Heart left ventricle (tissue), 16 donors: ENCODE measurements around the gene CACNG8. TPM values are rescaled to one million over a fixed set of nuclear protein-coding genes. Genes with fewer than 3 reads are reported as not detected.

Experiments
- ATAC-seq, 4 donors: fragments of 200-7000 bp; cut with Tn5 transposase; one replicate each; pipeline ENCODE4 v1.9.1; 2020 to 2022; ENCODE audit warnings: moderate library complexity in 4 of 4, mild to moderate bottlenecking in 3 of 4, moderate number of reproducible peaks in 1 of 4
- DNase-seq, 5 donors: peaks; one replicate each; pipeline ENCODE4 v3.0.0-alpha.2; 2020
- H3K27ac ChIP-seq, 12 donors: fragments of 200-600 bp; sonication (generic) in 4 of 12; one replicate each; pipeline versions ENCODE4 v1.5.0 to v1.8.0; 2016 to 2022; ENCODE audit warnings: mild to moderate bottlenecking in 2 of 12
- H3K27me3 ChIP-seq, 9 donors: fragments of 200-600 bp; sonication (generic) in 2 of 9; one replicate each; pipeline versions ENCODE4 v1.5.1 to v1.8.0; 2016 to 2022; ENCODE audit warnings: mild to moderate bottlenecking in 3 of 9
- H3K36me3 ChIP-seq, 9 donors: fragments of 200-600 bp; sonication (generic) in 2 of 9; one replicate each; pipeline versions ENCODE4 v1.5.0 to v1.8.0; 2018 to 2022; ENCODE audit warnings: mild to moderate bottlenecking in 2 of 9
- H3K4me1 ChIP-seq, 12 donors: fragments of 200-600 bp; sonication (generic) in 4 of 12; one replicate each; pipeline versions ENCODE4 v1.5.0 to v1.8.0; 2016 to 2022; ENCODE audit warnings: mild to moderate bottlenecking in 3 of 12
- H3K4me3 ChIP-seq, 12 donors: fragments of 200-600 bp; sonication (generic) in 4 of 12; one replicate each; pipeline versions ENCODE4 v1.5.0 to v1.8.0; 2017 to 2022; ENCODE audit warnings: mild to moderate bottlenecking in 9 of 12, moderate library complexity in 4 of 12
- H3K9me3 ChIP-seq, 12 donors: fragments of 200-600 bp; sonication (generic) in 4 of 12; one replicate each; pipeline versions ENCODE4 v1.5.0 to v1.8.0; 2016 to 2022; ENCODE audit warnings: mild to moderate bottlenecking in 1 of 12
- POLR2A ChIP-seq, 2 donors: fragments of 450-650 bp; IDR thresholded peaks; one replicate each; pipeline ENCODE4 v1.6.1; 2017; ENCODE audit warnings: antibody characterized with exemption in 2 of 2, mild to moderate bottlenecking in 2 of 2, moderate library complexity in 2 of 2
- WGBS, 4 donors: extraction: QIAGEN DNeasy Blood & Tissue Kit in 2 of 4; methylation state at CpG; one replicate each; pipeline versions ENCODE4 v1.1.5 to v1.1.7; 2013 to 2018; 5-methylcytosine and 5-hydroxymethylcytosine counted together
- intact Hi-C, 10 donors: fragments of 100-400 bp; cut with DNase I; formaldehyde crosslinking; loops; one replicate each; pipeline versions ENCODE4 v1.11.1 to v1.14.2; 2022
- polyA plus RNA-seq, 2 donors: library from polyadenylated mRNA; stranded (reverse); fragments of 200-250 nt; gene quantifications; one replicate each; pipeline ENCODE4 v1.2.3, GENCODE V29; 2013
- total RNA-seq, 9 donors: library from RNA; depleted of rRNA in 2 of 9; stranded (reverse); fragments of >200 nt in 2 of 9; fragmentation: NEBNext Ultra II Directional in 3 of 9; extraction: Animal tissue kit (Norgen Biotek cat#: 25700) in 3 of 9; gene quantifications; one replicate each; pipeline versions ENCODE4 v1.1.0 to v1.2.4, GENCODE V29; 2016 to 2023
- TF ChIP-seq, protein P1 (sequence below), 12 donors: fragments of 200-600 bp; sonication (generic) in 4 of 12; IDR thresholded peaks; one replicate each; pipeline versions ENCODE4 v1.5.0 to v1.8.0; 2018 to 2022; ENCODE audit warnings: antibody characterized with exemption in 12 of 12, mild to moderate bottlenecking in 5 of 12
- donor health status: ischemic (EF 13 %, LVEDD 7.1; RV severe dilation, severe dysfunction).
- donor health status: healthy with polysubstance abuse.
- donor health status: DM: no; HTN: yes; CAD: no.
- donor health status: DM: no; HTN: no; CAD: no.
- donor health status: ischemic (EF 25% LVEDD 6.9; RV normal size, moderate dysfunction).
- donor health status: ischemic (EF 25% LVEDD 5.7; RV mildly dilated, moderate dysfunction).
- donor health status: healthy.
- donor health status: DM: yes; HTN: yes; CAD: no.
- donor health status: ischemic (EF 35%, LVEDD 5.7; RV mildly dilated, moderate dysfunction).
- donor health status: nonischemic (EF 11% LVEDD 7.7; RV severe dilation, severe dysfunction).
- donor health status: DM: yes; HTN: yes; CAD: no.
- donor health status: PGD.
- donor health status: ischemic (EF 29% LVEDD 5.4; RV normal size, mild dysfunction).
- donor health status: nonischemic (EF 23%, LVEDD 6.1; RV moderate dilation, normal function).

Gene CACNG8
- total and polyA plus RNA-seq, 11 donors = 0.02 to 0.22 (median 0.10) TPM; not detected in 4

DNA sequence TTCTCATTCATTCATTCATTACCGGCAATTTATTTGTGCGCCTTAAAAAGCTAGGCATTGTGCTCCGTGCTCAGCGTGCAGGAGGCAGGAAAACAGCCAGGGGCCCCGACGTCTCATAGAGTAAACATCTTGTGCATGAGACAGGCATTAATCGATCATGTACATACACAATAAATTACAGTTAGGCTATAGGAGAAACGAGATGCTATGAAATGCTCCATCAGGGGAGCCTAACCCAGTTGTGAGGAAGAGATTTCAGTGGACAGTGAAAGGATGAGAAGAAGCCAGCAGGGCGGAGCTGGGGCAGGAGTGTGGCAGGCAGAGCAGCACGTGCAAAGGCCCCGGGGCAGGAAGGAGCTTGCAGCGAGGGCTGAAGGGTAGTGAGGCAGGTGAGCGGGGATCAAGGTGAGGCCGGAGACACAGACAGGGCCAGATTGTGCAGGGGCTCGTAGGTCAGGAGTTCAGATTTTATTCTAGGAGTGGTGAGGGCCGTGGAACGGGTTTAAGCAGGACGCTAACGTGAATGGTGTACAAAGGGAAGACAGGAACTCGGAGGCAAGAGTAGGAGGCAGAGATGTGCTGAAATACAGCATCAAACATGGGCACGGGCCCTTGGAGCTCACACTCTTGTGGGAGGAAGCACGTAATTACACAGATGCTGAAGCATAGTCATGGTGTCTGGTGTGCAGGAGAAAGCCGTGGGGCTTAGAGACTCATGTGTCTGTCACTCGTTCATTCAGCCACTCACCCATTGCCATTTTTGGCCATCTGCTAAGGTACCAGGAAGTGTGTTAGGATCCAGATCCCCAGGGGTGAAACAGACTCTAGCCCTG, 20.9 kb downstream of the CACNG8 start:
- Histone ChIP-seq H3K4me3 (no peak overlapping the region), H3K27me3 (peaks cover 19 to 54% (median 39%) of the 10 kb centered on the region in 9 donors), H3K9me3 (no peaks in the 10 kb centered on the region), H3K36me3 (no peaks in the 10 kb centered on the region), H3K4me1 (peaks cover 0 to 26% (median 8%) of the 10 kb centered on the region in 12 donors), H3K27ac (no peak overlapping the region)
- no peak for DNase-seq
- no peak for ATAC-seq
- 78 to 81% (median 80%) methylated on average over 24 of the region's 24 CpGs for WGBS, 4 donors
- no peak for TF ChIP-seq POLR2A (IDR thresholded peaks at IDR 0.05)
- TF ChIP-seq, protein P1, sequence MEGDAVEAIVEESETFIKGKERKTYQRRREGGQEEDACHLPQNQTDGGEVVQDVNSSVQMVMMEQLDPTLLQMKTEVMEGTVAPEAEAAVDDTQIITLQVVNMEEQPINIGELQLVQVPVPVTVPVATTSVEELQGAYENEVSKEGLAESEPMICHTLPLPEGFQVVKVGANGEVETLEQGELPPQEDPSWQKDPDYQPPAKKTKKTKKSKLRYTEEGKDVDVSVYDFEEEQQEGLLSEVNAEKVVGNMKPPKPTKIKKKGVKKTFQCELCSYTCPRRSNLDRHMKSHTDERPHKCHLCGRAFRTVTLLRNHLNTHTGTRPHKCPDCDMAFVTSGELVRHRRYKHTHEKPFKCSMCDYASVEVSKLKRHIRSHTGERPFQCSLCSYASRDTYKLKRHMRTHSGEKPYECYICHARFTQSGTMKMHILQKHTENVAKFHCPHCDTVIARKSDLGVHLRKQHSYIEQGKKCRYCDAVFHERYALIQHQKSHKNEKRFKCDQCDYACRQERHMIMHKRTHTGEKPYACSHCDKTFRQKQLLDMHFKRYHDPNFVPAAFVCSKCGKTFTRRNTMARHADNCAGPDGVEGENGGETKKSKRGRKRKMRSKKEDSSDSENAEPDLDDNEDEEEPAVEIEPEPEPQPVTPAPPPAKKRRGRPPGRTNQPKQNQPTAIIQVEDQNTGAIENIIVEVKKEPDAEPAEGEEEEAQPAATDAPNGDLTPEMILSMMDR (IDR thresholded peaks at IDR 0.05) = no peak
- intact Hi-C loops = no loop called here

- TF ChIP-seq, protein P1 (IDR thresholded peaks at IDR 0.05) = no peak
- TF ChIP-seq POLR2A (IDR thresholded peaks at IDR 0.05) = no peak
- H3K27me3 ChIP-seq = peaks cover 13 to 34% (median 26%) of the 10 kb centered on the region in 9 donors
- H3K36me3 ChIP-seq = no peaks in the 10 kb centered on the region
- ATAC-seq = no peak
- WGBS, 4 donors = 72 to 81% (median 76%) methylated on average over 6 of the region's 6 CpGs
- no peak for DNase-seq
- no peak overlapping the region for H3K4me3 ChIP-seq
- intact Hi-C loops = no loop called here
- H3K4me1 ChIP-seq = peaks cover 0 to 14% (median 0%) of the 10 kb centered on the region in 12 donors
- no peak overlapping the region for H3K27ac ChIP-seq
- no peaks in the 10 kb centered on the region for H3K9me3 ChIP-seq
Observed at GRCh38 chr19:53985863-53986262, 23.1 kb downstream of the CACNG8 start.

DNA sequence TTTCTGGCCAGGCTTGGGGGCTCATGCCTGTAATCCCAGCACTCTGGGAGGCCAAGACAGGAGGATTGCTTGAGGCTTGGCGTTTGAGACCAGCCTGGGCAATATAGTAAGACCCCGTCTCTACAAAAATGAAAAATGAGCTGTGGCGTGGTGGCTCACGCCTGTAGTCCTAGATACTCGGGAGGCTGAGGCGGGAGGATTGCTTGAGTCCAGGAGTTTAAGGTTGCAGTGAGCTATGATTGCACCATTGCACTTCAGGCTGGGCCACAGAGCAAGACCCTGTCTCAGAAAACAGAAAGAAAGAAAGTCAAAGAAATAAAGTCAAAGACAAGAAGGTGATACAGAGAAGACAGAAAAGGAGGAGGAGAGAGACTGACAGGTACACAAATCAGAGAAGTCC, 26.2 kb downstream of the CACNG8 start:
- intact Hi-C loops = no loop called here
- Histone ChIP-seq H3K27ac (no peak overlapping the region), H3K9me3 (no peaks in the 10 kb centered on the region), H3K4me1 (peaks cover 0 to 10% (median 3%) of the 10 kb centered on the region in 12 donors), H3K27me3 (peaks cover 19 to 37% (median 29%) of the 10 kb centered on the region in 9 donors), H3K36me3 (no peaks in the 10 kb centered on the region), H3K4me3 (no peak overlapping the region)
- no peak for TF ChIP-seq POLR2A (IDR thresholded peaks at IDR 0.05)
- TF ChIP-seq, protein P1 (IDR thresholded peaks at IDR 0.05) = no peak
- ATAC-seq (no peak), DNase-seq (no peak)
- 88 to 92% (median 89%) methylated on average over 6 of the region's 6 CpGs for WGBS, 4 donors

DNA sequence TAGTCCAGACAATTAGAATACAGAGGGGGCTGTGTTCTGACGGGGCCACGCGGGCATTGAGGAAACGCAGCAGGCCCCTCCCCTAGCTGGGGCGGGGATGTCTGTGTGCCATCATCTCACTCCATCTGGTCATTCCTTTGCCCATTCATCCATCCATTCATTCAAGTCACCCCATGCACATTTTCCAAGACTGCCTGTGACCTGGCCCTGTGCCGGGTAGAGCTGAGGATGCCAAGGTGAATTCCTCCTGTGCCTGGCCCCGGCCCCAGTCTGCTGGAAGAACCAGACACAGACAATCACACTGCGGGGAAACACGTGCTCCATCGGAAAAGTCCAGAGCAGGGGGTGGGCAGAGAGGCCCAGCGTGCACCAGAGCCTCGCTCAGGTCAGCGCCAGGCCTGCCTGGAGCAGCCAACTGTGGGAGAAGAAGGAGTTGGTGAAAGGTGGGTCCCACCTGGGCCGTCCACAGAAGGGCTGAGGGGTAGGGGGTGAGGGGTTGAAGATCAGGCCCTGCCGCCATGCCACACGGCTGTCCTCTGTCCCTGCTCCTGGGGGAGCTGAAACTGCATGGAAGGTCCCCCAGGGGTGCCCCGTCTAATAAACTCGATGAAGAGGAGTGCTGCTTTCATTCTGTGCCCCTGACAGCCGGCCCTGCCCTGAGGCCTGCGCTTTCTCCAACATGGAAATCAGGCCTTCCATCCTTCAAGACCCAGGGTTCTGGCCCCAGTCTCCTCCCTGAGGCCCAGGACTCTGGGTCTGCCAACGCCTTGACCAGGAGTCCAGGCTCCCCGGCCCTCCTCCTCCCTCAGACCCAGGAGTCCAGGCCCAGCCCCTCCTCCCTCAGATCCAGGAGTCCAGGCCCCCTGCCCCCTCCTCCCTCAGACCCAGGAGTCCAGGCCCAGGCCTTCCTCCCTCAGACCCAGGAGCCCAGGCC, 27.1 kb downstream of the CACNG8 start:
- Histone ChIP-seq H3K27ac (no peak overlapping the region), H3K4me1 (peaks cover 0 to 10% (median 3%) of the 10 kb centered on the region in 12 donors), H3K4me3 (no peak overlapping the region), H3K27me3 (peaks cover 19 to 45% (median 32%) of the 10 kb centered on the region in 9 donors), H3K9me3 (no peaks in the 10 kb centered on the region), H3K36me3 (no peaks in the 10 kb centered on the region)
- no peak for TF ChIP-seq POLR2A (IDR thresholded peaks at IDR 0.05)
- TF ChIP-seq, protein P1 (IDR thresholded peaks at IDR 0.05) = no peak
- 47 to 54% (median 51%) methylated on average over 22 of the region's 22 CpGs for WGBS, 4 donors
- no peak for DNase-seq
- ATAC-seq = peak in 1 of 4 donors; percentile 46
- intact Hi-C loops = no loop called here
